BE2C (cell line): ENCODE measurements around the gene PAEP.

Experiments
- DNase-seq: peaks from one replicate; pipeline ENCODE4 v3.0.0-alpha.2; 2020
- H3K27me3 ChIP-seq: fragments of 250-450 bp; sonication (Bioruptor Pico); 2 replicates; pipeline ENCODE4 v1.5.1; 2020; ENCODE audit warnings: mild to moderate bottlenecking
- H3K36me3 ChIP-seq: fragments of 250-450 bp; sonication (Bioruptor Pico); 2 replicates; pipeline ENCODE4 v1.5.1; 2020; ENCODE audit warnings: mild to moderate bottlenecking
- H3K4me1 ChIP-seq: fragments of 250-450 bp; sonication (Bioruptor Pico); 2 replicates; pipeline ENCODE4 v1.5.1; 2020
- H3K4me3 ChIP-seq: 2 replicates; pipeline ENCODE4 v1.5.1; 2011; ENCODE audit warnings: low read depth, low read length
- H3K9me3 ChIP-seq: fragments of 250-450 bp; sonication (Bioruptor Pico); 2 replicates; pipeline ENCODE4 v1.5.1; 2020
- TF ChIP-seq, protein P1 (sequence below): IDR thresholded peaks from 2 replicates; pipeline ENCODE4 v1.5.1; 2012; ENCODE audit warnings: mild to moderate bottlenecking, low read depth, low read length

PAEP gene

DNA sequence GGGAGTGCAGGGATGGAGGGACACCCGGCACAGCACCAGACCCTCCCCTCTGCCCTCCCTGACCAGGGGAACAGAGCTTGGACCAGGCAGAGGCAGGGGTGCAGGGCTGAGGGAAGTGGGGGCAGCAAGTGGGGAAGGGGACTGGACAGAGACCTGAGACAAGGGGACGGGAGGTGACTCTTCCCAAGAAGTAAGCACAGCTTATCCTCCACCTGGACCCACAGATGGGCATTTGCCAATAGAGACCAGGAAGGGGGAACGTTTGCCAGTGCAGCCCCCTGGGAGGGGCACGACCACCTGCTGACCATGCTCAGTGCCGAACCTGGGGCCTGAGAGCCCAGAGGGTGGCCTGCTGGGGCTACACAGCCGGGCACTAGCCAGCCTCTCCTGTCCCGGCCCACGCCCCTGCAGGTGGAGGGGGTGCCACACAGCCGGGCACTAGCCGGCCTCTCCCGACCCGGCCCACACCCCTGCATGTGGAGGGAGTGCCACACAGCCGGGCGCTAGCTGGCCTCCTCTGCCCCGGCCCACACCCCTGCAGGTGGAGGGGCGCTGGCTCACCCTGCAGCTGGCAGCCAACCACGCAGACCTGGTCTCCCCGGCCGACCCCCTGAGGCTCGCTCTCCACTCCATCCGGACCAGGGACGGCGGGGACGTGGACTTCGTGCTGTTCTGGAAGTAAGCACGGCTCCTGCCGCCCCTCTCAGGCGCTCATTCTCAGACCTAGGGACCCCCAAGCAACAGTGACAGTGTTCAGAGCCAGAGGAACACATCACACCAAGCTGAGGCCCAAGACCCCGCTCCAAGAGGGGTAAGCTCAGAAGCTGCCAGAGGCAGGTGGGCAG is 53.5 kb downstream of the PAEP start:
- no peaks in the 10 kb centered on the region; the same call in 1 of the 2 replicates for H3K4me1 ChIP-seq
- DNase-seq = no peak
- no peak overlapping the region for H3K4me3 ChIP-seq
- H3K9me3 ChIP-seq = no peaks in the 10 kb centered on the region; the same call in 1 of the 2 replicates
- H3K27me3 ChIP-seq = no peaks in the 10 kb centered on the region
- TF ChIP-seq, protein P1, sequence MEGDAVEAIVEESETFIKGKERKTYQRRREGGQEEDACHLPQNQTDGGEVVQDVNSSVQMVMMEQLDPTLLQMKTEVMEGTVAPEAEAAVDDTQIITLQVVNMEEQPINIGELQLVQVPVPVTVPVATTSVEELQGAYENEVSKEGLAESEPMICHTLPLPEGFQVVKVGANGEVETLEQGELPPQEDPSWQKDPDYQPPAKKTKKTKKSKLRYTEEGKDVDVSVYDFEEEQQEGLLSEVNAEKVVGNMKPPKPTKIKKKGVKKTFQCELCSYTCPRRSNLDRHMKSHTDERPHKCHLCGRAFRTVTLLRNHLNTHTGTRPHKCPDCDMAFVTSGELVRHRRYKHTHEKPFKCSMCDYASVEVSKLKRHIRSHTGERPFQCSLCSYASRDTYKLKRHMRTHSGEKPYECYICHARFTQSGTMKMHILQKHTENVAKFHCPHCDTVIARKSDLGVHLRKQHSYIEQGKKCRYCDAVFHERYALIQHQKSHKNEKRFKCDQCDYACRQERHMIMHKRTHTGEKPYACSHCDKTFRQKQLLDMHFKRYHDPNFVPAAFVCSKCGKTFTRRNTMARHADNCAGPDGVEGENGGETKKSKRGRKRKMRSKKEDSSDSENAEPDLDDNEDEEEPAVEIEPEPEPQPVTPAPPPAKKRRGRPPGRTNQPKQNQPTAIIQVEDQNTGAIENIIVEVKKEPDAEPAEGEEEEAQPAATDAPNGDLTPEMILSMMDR = no peak
- H3K36me3 ChIP-seq = no peaks in the 10 kb centered on the region

DNA sequence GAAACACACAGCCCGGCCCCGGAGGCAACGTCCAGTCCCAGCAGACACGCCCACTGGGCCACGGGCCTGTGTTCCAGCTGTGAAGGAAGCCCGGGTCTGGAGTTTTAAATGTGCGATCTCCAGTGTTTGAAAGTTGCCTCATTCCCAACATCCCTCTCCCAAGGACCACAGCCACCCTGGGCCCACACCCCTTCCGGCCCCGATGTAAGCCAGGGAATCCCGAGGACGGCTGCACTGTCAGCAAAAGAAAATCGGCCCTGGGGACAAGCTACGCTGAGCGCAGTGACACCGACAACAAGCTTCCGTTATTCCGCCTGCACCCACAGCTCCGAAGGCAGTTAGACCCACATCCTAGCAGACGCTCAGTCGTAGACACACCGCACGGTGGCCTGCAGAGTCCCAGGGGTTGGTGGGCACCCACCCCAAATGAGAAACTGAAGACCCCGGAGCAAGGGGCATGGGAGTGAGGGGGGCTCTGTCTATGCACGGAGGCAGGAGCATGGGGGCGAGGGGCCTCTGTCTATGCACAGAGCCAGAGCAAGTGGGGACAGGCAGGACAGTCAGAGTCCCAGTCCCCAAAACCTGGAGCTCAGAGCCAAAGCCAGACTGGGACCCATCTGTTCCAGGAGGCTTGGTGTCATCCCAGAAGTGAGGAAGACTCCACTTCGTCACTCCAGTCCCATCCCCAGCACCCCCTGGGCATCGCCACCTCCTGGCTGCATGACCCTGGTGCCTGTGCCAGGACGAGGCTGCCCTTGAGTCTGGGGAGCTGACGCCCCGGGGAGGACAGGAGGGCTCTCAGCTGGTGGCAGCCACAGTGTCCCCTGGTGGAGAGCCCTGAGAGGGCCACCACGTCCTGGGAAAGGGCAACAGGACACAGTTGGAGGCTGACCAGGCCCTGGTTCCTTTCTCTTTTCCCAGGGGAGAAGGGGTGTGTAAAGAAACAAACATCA is 54.4 kb downstream of the PAEP start:
- H3K27me3 ChIP-seq = no peaks in the 10 kb centered on the region
- H3K9me3 ChIP-seq = no peaks in the 10 kb centered on the region; the same call in 1 of the 2 replicates
- H3K4me3 ChIP-seq = no peak overlapping the region
- no peak for DNase-seq
- TF ChIP-seq, protein P1 = 0 out of 2 replicates have a peak, but pooled peaks have one; percentile 26
- H3K4me1 ChIP-seq = no peaks in the 10 kb centered on the region; the same call in 1 of the 2 replicates
- H3K36me3 ChIP-seq = no peaks in the 10 kb centered on the region
